HEK293T (cell line): ENCODE data around the gene FBXL4.

Source experiments
- CTCF ChIA-PET: fragments of 350-600 bp; formaldehyde crosslinking; extraction: SDS; loops from one replicate; lab custom pipeline; 2021; ENCODE audit warnings: antibody characterized with exemption, inconsistent platforms; lab: Yijun Ruan, JAX
- POLR2A ChIA-PET: fragments of 350-600 bp; formaldehyde crosslinking; extraction: SDS; loops from one replicate; lab custom pipeline; 2020; ENCODE audit warnings: antibody characterized with exemption, inconsistent platforms; lab: Yijun Ruan, JAX
- DNase-seq: peaks from one replicate; pipeline ENCODE4 v3.0.0; 2012; ENCODE audit warnings: mixed read lengths; ENCODE audit errors: extremely low spot score
- ARNT ChIP-seq: fragments of 450-650 bp; IDR thresholded peaks from 2 replicates; pipeline ENCODE4 v1.6.1; 2017; ENCODE audit warnings: mild to moderate bottlenecking
- BHLHE40 ChIP-seq: fragments of 450-650 bp; IDR thresholded peaks from 2 replicates; pipeline ENCODE4 v1.6.1; 2016; ENCODE audit warnings: mild to moderate bottlenecking, moderate library complexity, borderline replicate concordance
- CTBP1 ChIP-seq: fragments of 450-650 bp; IDR thresholded peaks from 2 replicates; pipeline ENCODE4 v1.6.1; 2016; ENCODE audit warnings: borderline replicate concordance
- ELF4 ChIP-seq: fragments of 450-650 bp; IDR thresholded peaks from 2 replicates; pipeline ENCODE4 v1.6.1; 2017; ENCODE audit warnings: antibody characterized with exemption
- FOXA1 ChIP-seq: fragments of 450-650 bp; IDR thresholded peaks from 2 replicates; pipeline ENCODE4 v1.6.1; 2016; ENCODE audit warnings: mild to moderate bottlenecking
- FOXK2 ChIP-seq: fragments of 450-650 bp; IDR thresholded peaks from 2 replicates; pipeline ENCODE4 v1.6.1; 2016; ENCODE audit warnings: mild to moderate bottlenecking
- FOXM1 ChIP-seq: fragments of 450-650 bp; IDR thresholded peaks from 2 replicates; pipeline ENCODE4 v1.6.1; 2017; ENCODE audit warnings: mild to moderate bottlenecking, borderline replicate concordance
- HDGF ChIP-seq: fragments of 450-650 bp; IDR thresholded peaks from 2 replicates; pipeline ENCODE4 v1.6.1; 2017; ENCODE audit warnings: antibody characterized with exemption, borderline replicate concordance
- L3MBTL2 ChIP-seq: fragments of 450-650 bp; conservative IDR thresholded peaks from 2 replicates; pipeline ENCODE4 v1.6.1; 2016; ENCODE audit warnings: mild to moderate bottlenecking
- LEF1 ChIP-seq: fragments of 450-650 bp; IDR thresholded peaks from 2 replicates; pipeline ENCODE4 v1.6.1; 2017; ENCODE audit warnings: mild to moderate bottlenecking, borderline replicate concordance
- NFRKB ChIP-seq: fragments of 450-650 bp; IDR thresholded peaks from 2 replicates; pipeline ENCODE4 v1.6.1; 2016; ENCODE audit warnings: mild to moderate bottlenecking, moderate library complexity
- PKNOX1 ChIP-seq: fragments of 450-650 bp; IDR thresholded peaks from 2 replicates; pipeline ENCODE4 v1.6.1; 2016
- SP1 ChIP-seq: fragments of 450-650 bp; IDR thresholded peaks from 2 replicates; pipeline ENCODE4 v1.6.1; 2017
- SUZ12 ChIP-seq: fragments of 450-650 bp; IDR thresholded peaks from 2 replicates; pipeline ENCODE4 v1.6.1; 2016; ENCODE audit warnings: mild to moderate bottlenecking
- TARDBP ChIP-seq: fragments of 450-650 bp; IDR thresholded peaks from 2 replicates; pipeline ENCODE4 v1.6.1; 2016
- ZNF384 ChIP-seq: fragments of 450-650 bp; IDR thresholded peaks from 2 replicates; pipeline ENCODE4 v1.6.1; 2016

The FBXL4 gene

GRCh38 chr6:98841621-98842341 lies 106.0 kb downstream of the FBXL4 start:
- POLR2A ChIA-PET = no interaction called here
- TF ChIP-seq L3MBTL2 = no peak
- TF ChIP-seq CTBP1 = no peak
- no peak for TF ChIP-seq SUZ12
- TF ChIP-seq PKNOX1 = no peak
- no peak for TF ChIP-seq SP1
- no peak for TF ChIP-seq LEF1
- TF ChIP-seq FOXM1 = no peak
- no peak for TF ChIP-seq ZNF384
- TF ChIP-seq ARNT = no peak
- no peak for DNase-seq
- CTCF ChIA-PET = no interaction called here

- DNase-seq = no peak
- POLR2A ChIA-PET = no interaction called here
- TF ChIP-seq L3MBTL2 (no peak), SP1 (no peak), TARDBP (no peak), NFRKB (no peak), SUZ12 (no peak), CTBP1 (no peak), ARNT (no peak), FOXK2 (no peak), FOXM1 (no peak), ZNF384 (no peak), PKNOX1 (no peak), ELF4 (no peak), BHLHE40 (no peak)
- CTCF ChIA-PET = no interaction called here
Observed at GRCh38 chr6:98840996-98841513, 106.7 kb downstream of the FBXL4 start.

DNA sequence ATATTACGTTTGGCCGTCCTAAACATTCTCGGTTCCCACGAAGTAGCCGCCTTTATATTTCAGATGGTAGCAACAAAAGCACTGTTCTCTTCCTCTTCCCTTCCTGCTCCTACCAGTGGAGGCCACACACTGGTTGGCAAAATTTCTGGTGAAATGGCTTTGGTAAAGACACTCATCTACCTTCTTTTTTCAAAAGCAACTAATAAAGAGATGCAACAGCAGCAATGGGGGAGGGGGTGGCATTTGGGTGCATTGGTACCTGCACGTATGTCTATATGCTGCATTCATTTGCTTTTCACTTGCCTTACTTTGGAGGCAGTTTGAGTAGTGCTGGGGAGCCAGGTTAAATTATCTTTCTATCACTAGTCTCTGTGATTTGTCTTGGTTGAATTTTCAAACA lies 107.4 kb downstream of the FBXL4 start:
- TF ChIP-seq BHLHE40 (no peak), FOXK2 (no peak), TARDBP (no peak), L3MBTL2 (no peak), CTBP1 (no peak)
- ChIA-PET POLR2A (no interaction called here), CTCF (interaction anchor here (0.6 to 1.0 kb wide), 2 partner anchors 70 to 71 kb away, joined by 3 read pairs; no protein-coding TSS in a partner anchor)
- no peak for DNase-seq

DNA sequence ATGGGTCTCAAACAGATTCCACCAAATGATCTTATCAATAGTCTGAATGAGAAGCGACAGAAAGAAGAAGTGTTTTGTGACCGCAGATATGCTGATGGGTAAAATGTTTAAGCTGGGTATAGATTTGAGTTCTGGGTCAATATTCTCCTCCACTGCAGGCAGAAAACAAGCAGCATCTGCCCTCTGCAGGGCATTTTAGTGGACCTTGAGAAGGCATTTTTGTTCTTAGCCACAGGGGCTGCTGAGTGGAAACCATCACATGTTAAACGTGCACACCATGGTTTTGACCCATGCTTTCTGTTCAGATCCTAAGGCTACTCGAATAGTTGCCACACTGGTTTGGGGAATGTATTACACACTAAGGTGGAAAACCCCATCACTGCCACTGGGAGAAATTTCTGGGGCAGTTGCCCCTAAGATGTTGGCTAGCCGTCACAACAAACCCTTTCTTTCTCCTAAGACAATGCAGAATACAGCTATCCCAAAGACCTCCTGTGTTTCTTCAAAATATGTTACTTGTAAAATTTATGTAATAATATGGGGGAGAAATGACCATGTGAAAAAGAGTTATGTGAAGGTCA lies 107.9 kb downstream of the FBXL4 start:
- TF ChIP-seq FOXK2 (no peak), HDGF (no peak), FOXM1 (no peak), FOXA1 (no peak), NFRKB (no peak), ELF4 (no peak), ARNT (no peak), BHLHE40 (no peak), SUZ12 (no peak), CTBP1 (no peak)
- ChIA-PET CTCF (interaction anchor here (0.6 to 1.0 kb wide), 2 partner anchors 70 to 71 kb away, joined by 3 read pairs; no protein-coding TSS in a partner anchor), POLR2A (no interaction called here)
- no peak for DNase-seq

DNA sequence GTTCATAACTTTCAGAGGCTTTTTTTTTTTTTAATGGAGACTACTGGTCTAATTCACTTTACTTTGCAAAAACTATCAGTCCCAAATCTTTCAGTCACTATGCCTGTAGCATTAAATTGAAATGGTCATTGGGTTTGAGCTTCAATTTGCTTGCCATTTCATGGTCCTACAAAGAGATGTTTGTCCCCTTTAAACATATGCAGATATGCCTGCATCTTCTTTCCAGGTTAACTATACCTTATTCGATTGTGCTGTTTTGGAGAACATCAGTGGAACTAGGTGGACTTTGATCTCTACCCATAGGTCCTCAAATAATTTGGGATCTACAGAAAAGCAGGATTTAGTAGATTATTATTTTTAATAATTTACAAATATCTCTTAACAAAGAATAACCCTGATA lies 108.8 kb downstream of the FBXL4 start:
- TF ChIP-seq BHLHE40 = no peak
- no peak for TF ChIP-seq LEF1
- TF ChIP-seq NFRKB = no peak
- TF ChIP-seq ARNT = no peak
- no peak for TF ChIP-seq HDGF
- no peak for TF ChIP-seq ELF4
- no peak for TF ChIP-seq FOXK2
- no peak for TF ChIP-seq CTBP1
- no peak for TF ChIP-seq FOXM1
- TF ChIP-seq SP1 = no peak
- ChIA-PET POLR2A (no interaction called here), CTCF (interaction anchor here (2.5 kb wide), 1 partner anchor 69 kb away, joined by 15 read pairs; no protein-coding TSS in a partner anchor)
- no peak for DNase-seq

DNA sequence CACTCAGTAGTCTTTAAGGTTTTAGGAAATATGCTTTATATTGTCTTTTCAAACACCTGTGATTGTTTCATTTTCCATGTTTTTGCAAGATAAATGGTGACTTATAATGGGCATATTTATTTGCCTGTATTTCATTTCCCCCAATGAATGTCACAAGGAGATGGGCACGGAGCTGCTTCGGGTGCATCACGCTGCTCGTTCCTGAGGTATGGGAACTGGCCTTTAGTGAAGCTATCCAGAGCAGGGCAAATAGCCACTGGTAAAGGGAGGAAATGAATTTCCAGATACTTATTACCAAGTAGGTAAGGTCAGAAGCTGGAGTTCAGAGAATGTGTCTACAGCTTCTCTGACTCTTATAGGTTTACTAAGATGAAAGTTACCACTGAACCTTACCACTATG lies 109.7 kb downstream of the FBXL4 start:
- ChIA-PET CTCF (interaction anchor here (0.6 to 2.5 kb wide), 3 partner anchors 68 to 562 kb away, joined by 3 to 15 read pairs (median 4); no protein-coding TSS in a partner anchor), POLR2A (interaction anchor here (1.3 kb wide), 1 partner anchor 10 kb away, joined by 4 read pairs; no protein-coding TSS in a partner anchor)
- DNase-seq = no peak
- TF ChIP-seq ARNT (no peak), ELF4 (no peak), BHLHE40 (no peak), SP1 (no peak), PKNOX1 (peak; percentile 67)
